Liver (tissue), 9 donors: ENCODE data around the gene PCNA. TPM values are rescaled to one million over a fixed set of nuclear protein-coding genes. Genes with fewer than 3 reads are reported as not detected.
"Not testable (repeated sequence)": the region's sequence is repeated elsewhere in the genome, so short reads cannot be mapped to it uniquely, and the experiment has no call there.

Source experiments
- DNase-seq: peaks from one replicate; pipeline ENCODE4 v3.0.0-alpha.2; 2017; ENCODE audit warnings: low spot score
- H3K27ac ChIP-seq, 2 donors: one replicate each; pipeline ENCODE4 v1.7.0; 2013; ENCODE audit warnings: inconsistent platforms in 2 of 2, low read length in 2 of 2, control low read depth in 1 of 2, low read depth in 1 of 2, mild to moderate bottlenecking in 1 of 2
- H3K27me3 ChIP-seq, 4 donors: one replicate each; pipeline versions ENCODE4 v1.6.1 to v1.7.0; 2013; ENCODE audit warnings: low read length in 3 of 4, inconsistent platforms in 1 of 4, mild to moderate bottlenecking in 1 of 4, moderate library complexity in 1 of 4; ENCODE audit not compliant: control insufficient read depth in 4 of 4, insufficient read depth in 4 of 4
- H3K36me3 ChIP-seq, 4 donors: one replicate each; pipeline versions ENCODE4 v1.6.1 to v1.7.0; 2013; ENCODE audit warnings: low read length in 3 of 4, mild to moderate bottlenecking in 3 of 4, low read depth in 1 of 4, moderate library complexity in 1 of 4; ENCODE audit not compliant: control insufficient read depth in 4 of 4, insufficient read depth in 3 of 4
- H3K4me1 ChIP-seq, 4 donors: one replicate each; pipeline versions ENCODE4 v1.6.1 to v1.7.0; 2013; ENCODE audit warnings: low read length in 3 of 4, mild to moderate bottlenecking in 3 of 4, moderate library complexity in 1 of 4; ENCODE audit not compliant: control insufficient read depth in 4 of 4, insufficient read depth in 4 of 4
- H3K4me3 ChIP-seq, 3 donors: one replicate each; pipeline versions ENCODE4 v1.6.1 to v1.7.0; 2013; ENCODE audit warnings: low read length in 3 of 3, control low read depth in 1 of 3, low read depth in 1 of 3, mild to moderate bottlenecking in 1 of 3
- H3K9ac ChIP-seq, 2 donors: one replicate each; pipeline ENCODE4 v1.7.0; 2013; ENCODE audit warnings: low read length in 2 of 2, mild to moderate bottlenecking in 2 of 2, moderate library complexity in 2 of 2, control low read depth in 1 of 2, low read depth in 1 of 2
- H3K9me3 ChIP-seq, 4 donors: one replicate each; pipeline versions ENCODE4 v1.6.1 to v1.7.0; 2013; ENCODE audit warnings: low read length in 3 of 4; ENCODE audit not compliant: control insufficient read depth in 4 of 4
- ATF3 ChIP-seq: IDR thresholded peaks from 2 replicates; pipeline ENCODE4 v1.6.1; 2016; ENCODE audit warnings: antibody characterized with exemption
- EGR1 ChIP-seq, 2 donors: IDR thresholded peaks; 2 replicates each; pipeline ENCODE4 v1.6.1; 2016 to 2018; ENCODE audit warnings: antibody characterized with exemption in 2 of 2, low read depth in 2 of 2
- FOXA2 ChIP-seq: IDR thresholded peaks from 2 replicates; pipeline ENCODE4 v1.6.1; 2016; ENCODE audit warnings: antibody characterized with exemption
- GABPA ChIP-seq, 2 donors: IDR thresholded peaks in 1 of 2; conservative IDR thresholded peaks in 1 of 2; 2 replicates each; pipeline ENCODE4 v1.6.1; 2016; ENCODE audit warnings: antibody characterized with exemption in 2 of 2, mild to moderate bottlenecking in 1 of 2, moderate library complexity in 1 of 2
- HNF4A ChIP-seq, 2 donors: conservative IDR thresholded peaks; 2 replicates each; pipeline ENCODE4 v1.6.1; 2016; ENCODE audit warnings: antibody characterized with exemption in 2 of 2, mild to moderate bottlenecking in 2 of 2
- HNF4G ChIP-seq: IDR thresholded peaks from 2 replicates; pipeline ENCODE4 v1.6.1; 2016; ENCODE audit warnings: antibody characterized with exemption
- JUND ChIP-seq, 2 donors: IDR thresholded peaks; 2 replicates each; pipeline ENCODE4 v1.6.1; 2016; ENCODE audit warnings: antibody characterized with exemption in 2 of 2
- MAX ChIP-seq: IDR thresholded peaks from 2 replicates; pipeline ENCODE4 v1.6.1; 2016; ENCODE audit warnings: antibody characterized with exemption
- NR2F2 ChIP-seq: IDR thresholded peaks from 2 replicates; pipeline ENCODE4 v1.6.1; 2016; ENCODE audit warnings: antibody characterized with exemption
- RAD21 ChIP-seq, 2 donors: IDR thresholded peaks; 2 replicates each; pipeline ENCODE4 v1.6.1; 2016; ENCODE audit warnings: antibody characterized with exemption in 2 of 2, mild to moderate bottlenecking in 2 of 2
- RXRA ChIP-seq, 2 donors: IDR thresholded peaks; 2 replicates each; pipeline ENCODE4 v1.6.1; 2017 to 2018; ENCODE audit warnings: antibody characterized with exemption in 2 of 2, mild to moderate bottlenecking in 1 of 2
- SP1 ChIP-seq: IDR thresholded peaks from 2 replicates; pipeline ENCODE4 v1.6.1; 2018; ENCODE audit warnings: antibody characterized with exemption, mild to moderate bottlenecking
- TAF1 ChIP-seq: conservative IDR thresholded peaks from 2 replicates; pipeline ENCODE4 v1.6.1; 2016; ENCODE audit warnings: antibody characterized with exemption, mild to moderate bottlenecking
- YY1 ChIP-seq: IDR thresholded peaks from 2 replicates; pipeline ENCODE4 v1.6.1; 2016; ENCODE audit warnings: antibody characterized with exemption, mild to moderate bottlenecking
- WGBS: extraction: QIAGEN DNeasy Blood & Tissue Kit; methylation state at CpG from one replicate; pipeline ENCODE4 v1.1.7; 2013; 5-methylcytosine and 5-hydroxymethylcytosine counted together
- polyA plus RNA-seq, 2 donors: library from polyadenylated mRNA; stranded (reverse) in 1 of 2; unstranded in 1 of 2; fragments of 200-250 nt in 1 of 2; fragments of >200 nt in 1 of 2; fragmentation: Nextera tagmentation in 1 of 2; extraction: Ambion mirVana in 1 of 2; gene quantifications; one replicate each; pipeline versions ENCODE4 v1.2.1 to v1.2.3, GENCODE V29; 2013 to 2015
- total RNA-seq, 2 donors: library from RNA; depleted of rRNA; stranded (reverse); fragments of >200 nt; gene quantifications; one replicate each; pipeline ENCODE4 v1.2.3, GENCODE V29; 2014
- TF ChIP-seq, protein P1 (sequence below): fragments of 150-350 bp; IDR thresholded peaks from 2 replicates; pipeline ENCODE4 v1.5.1; 2017; ENCODE audit warnings: improper control_type of control experiment, low read depth, low read length; ENCODE audit not compliant: missing input control
- TF ChIP-seq, protein P2 (sequence below): IDR thresholded peaks from 2 replicates; pipeline ENCODE4 v1.6.1; 2016; ENCODE audit warnings: antibody characterized with exemption
- donor health status: healthy.
- donor health status: healthy.
- donor health status: healthy.
- donor health status: healthy.
- donor health status: healthy.

PCNA gene
- total and polyA plus RNA-seq, 4 donors: 14.1 to 161 (median 23.8) TPM

- H3K36me3 ChIP-seq: peaks cover 3 to 37% (median 22%) of the 10 kb centered on the region in 4 donors
- H3K27me3 ChIP-seq, H3K9me3 ChIP-seq, H3K4me3 ChIP-seq, H3K4me1 ChIP-seq, DNase-seq, H3K9ac ChIP-seq, H3K27ac ChIP-seq: not testable (repeated sequence)
- 92% methylated on average over 1 of the region's 1 CpG for WGBS
Observed at GRCh38 chr20:5099009-5099408, 20.7 kb downstream of the PCNA start.

DNA sequence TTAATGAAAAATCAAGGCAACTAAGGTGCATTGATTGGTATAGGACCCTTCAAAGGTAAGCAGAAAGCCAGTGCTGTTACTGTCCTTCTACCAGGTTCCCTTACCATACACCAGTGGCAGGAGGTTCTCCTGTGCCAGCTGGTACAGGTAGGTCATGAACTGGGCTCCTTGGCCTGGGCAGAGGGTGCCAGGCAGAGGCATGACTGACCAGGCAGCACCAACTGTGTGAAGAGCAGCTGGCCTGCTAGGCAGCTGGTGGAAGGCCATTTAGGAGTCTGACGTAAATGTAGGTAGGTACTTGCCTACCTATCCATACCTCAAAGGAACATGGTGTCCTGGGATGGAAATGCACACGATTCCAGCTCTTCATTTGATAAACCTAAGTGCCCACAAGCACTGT, 23.3 kb downstream of the PCNA start:
- peaks cover 0 to 16% (median 12%) of the 10 kb centered on the region in 4 donors for H3K36me3 ChIP-seq
- no peak overlapping the region for H3K4me3 ChIP-seq
- DNase-seq: no peak
- H3K4me1 ChIP-seq: no peaks in the 10 kb centered on the region
- no peak overlapping the region for H3K9ac ChIP-seq
- no peaks in the 10 kb centered on the region for H3K27me3 ChIP-seq
- H3K27ac ChIP-seq: no peak overlapping the region
- no peaks in the 10 kb centered on the region for H3K9me3 ChIP-seq
- WGBS: 89% methylated on average over 2 of the region's 2 CpGs
- no peak for TF ChIP-seq MAX
- TF ChIP-seq EGR1 (IDR thresholded peaks at IDR 0.05; ENCODE audit: low read depth in 2 of 2): no peak

DNA sequence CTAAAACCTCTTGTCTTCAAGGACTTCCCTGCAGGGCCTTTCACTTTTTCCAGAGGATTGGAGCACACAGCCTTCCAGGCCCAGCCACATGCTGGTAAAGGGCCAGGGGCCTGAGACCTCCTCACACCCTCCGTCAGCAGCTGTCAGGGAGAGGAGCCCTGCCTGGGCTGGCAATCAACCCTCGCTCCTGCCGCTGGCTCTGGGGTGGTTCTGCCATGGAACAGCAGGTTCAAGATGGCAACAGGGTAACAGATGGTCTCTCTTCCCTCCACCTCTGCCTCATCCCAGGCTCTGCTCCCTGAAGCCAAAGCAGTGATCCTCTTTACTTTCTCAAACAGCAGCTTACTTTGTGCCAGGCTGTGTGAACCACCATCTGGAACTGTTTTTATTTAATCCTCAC, 23.8 kb downstream of the PCNA start:
- H3K36me3 ChIP-seq: peaks cover 0 to 16% (median 12%) of the 10 kb centered on the region in 4 donors
- no peaks in the 10 kb centered on the region for H3K27me3 ChIP-seq
- TF ChIP-seq, protein P1, sequence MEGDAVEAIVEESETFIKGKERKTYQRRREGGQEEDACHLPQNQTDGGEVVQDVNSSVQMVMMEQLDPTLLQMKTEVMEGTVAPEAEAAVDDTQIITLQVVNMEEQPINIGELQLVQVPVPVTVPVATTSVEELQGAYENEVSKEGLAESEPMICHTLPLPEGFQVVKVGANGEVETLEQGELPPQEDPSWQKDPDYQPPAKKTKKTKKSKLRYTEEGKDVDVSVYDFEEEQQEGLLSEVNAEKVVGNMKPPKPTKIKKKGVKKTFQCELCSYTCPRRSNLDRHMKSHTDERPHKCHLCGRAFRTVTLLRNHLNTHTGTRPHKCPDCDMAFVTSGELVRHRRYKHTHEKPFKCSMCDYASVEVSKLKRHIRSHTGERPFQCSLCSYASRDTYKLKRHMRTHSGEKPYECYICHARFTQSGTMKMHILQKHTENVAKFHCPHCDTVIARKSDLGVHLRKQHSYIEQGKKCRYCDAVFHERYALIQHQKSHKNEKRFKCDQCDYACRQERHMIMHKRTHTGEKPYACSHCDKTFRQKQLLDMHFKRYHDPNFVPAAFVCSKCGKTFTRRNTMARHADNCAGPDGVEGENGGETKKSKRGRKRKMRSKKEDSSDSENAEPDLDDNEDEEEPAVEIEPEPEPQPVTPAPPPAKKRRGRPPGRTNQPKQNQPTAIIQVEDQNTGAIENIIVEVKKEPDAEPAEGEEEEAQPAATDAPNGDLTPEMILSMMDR: no peak
- TF ChIP-seq RXRA (IDR thresholded peaks at IDR 0.05) (no peak), GABPA (IDR thresholded peaks at IDR 0.05 in 1 of 2, conservative IDR thresholded peaks at IDR 0.05 in 1 of 2) (no peak), JUND (IDR thresholded peaks at IDR 0.05) (no peak), ATF3 (no peak), MAX (no peak)
- H3K4me1 ChIP-seq: no peaks in the 10 kb centered on the region
- no peak for DNase-seq
- no peak overlapping the region for H3K27ac ChIP-seq
- no peaks in the 10 kb centered on the region for H3K9me3 ChIP-seq
- WGBS: 95% methylated on average over 3 of the region's 3 CpGs
- no peak overlapping the region for H3K9ac ChIP-seq
- H3K4me3 ChIP-seq: no peak overlapping the region

GRCh38 chr20:5095454-5095853, 24.3 kb downstream of the PCNA start:
- no peak for DNase-seq
- WGBS: 93% methylated on average over 3 of the region's 3 CpGs
- no peak overlapping the region for H3K27ac ChIP-seq
- H3K9me3 ChIP-seq: no peaks in the 10 kb centered on the region
- no peaks in the 10 kb centered on the region for H3K4me1 ChIP-seq
- no peaks in the 10 kb centered on the region for H3K27me3 ChIP-seq
- no peak for TF ChIP-seq TAF1
- TF ChIP-seq RAD21 (IDR thresholded peaks at IDR 0.05): no peak
- TF ChIP-seq, protein P2, sequence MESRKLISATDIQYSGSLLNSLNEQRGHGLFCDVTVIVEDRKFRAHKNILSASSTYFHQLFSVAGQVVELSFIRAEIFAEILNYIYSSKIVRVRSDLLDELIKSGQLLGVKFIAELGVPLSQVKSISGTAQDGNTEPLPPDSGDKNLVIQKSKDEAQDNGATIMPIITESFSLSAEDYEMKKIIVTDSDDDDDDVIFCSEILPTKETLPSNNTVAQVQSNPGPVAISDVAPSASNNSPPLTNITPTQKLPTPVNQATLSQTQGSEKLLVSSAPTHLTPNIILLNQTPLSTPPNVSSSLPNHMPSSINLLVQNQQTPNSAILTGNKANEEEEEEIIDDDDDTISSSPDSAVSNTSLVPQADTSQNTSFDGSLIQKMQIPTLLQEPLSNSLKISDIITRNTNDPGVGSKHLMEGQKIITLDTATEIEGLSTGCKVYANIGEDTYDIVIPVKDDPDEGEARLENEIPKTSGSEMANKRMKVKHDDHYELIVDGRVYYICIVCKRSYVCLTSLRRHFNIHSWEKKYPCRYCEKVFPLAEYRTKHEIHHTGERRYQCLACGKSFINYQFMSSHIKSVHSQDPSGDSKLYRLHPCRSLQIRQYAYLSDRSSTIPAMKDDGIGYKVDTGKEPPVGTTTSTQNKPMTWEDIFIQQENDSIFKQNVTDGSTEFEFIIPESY: no peak
- no peak for TF ChIP-seq GABPA (IDR thresholded peaks at IDR 0.05 in 1 of 2, conservative IDR thresholded peaks at IDR 0.05 in 1 of 2)
- no peak for TF ChIP-seq HNF4A (conservative IDR thresholded peaks at IDR 0.05)
- no peak for TF ChIP-seq ATF3
- no peak for TF ChIP-seq SP1
- TF ChIP-seq NR2F2: no peak
- no peak for TF ChIP-seq YY1
- TF ChIP-seq, protein P1: no peak
- TF ChIP-seq FOXA2: no peak
- TF ChIP-seq HNF4G: no peak
- no peak overlapping the region for H3K9ac ChIP-seq
- H3K36me3 ChIP-seq: peaks cover 0 to 16% (median 11%) of the 10 kb centered on the region in 4 donors
- H3K4me3 ChIP-seq: no peak overlapping the region
